Anterior cingulate cortex (tissue), 58 donors: Measurements from ENCODE around the gene ZNF821.
"Not testable (repeated sequence)": the region's sequence is repeated elsewhere in the genome, so short reads cannot be mapped to it uniquely, and the experiment has no call there.

Source experiments
- DNase-seq, 58 donors: peaks; one replicate each; lab custom pipeline; 2025; lab: John Stamatoyannopoulos, UW

The ZNF821 gene

DNA sequence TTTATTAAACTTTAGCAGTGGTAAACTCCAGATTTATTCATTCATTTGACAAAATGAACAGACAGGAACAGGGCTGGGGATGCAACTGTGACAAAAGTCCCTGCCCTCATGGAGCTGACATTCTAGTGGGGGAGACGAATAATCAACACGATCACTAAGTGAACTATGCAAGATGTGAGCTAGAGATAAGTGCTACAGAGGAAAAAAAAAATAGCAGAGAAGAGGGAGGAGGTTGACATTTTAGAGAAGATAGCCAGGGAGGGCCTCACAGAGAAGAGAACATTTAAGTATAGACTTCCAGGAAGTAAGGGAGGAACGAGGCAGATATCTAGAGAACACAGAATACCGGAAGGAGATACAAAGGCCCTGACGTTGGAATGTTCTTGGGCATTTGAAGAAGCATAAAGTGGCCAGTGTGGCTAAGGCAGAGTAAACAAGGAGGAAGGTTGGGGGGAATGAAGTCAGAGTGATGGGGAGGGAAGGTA is 57.4 kb downstream of the ZNF821 start:
- DNase-seq = no peak

DNA sequence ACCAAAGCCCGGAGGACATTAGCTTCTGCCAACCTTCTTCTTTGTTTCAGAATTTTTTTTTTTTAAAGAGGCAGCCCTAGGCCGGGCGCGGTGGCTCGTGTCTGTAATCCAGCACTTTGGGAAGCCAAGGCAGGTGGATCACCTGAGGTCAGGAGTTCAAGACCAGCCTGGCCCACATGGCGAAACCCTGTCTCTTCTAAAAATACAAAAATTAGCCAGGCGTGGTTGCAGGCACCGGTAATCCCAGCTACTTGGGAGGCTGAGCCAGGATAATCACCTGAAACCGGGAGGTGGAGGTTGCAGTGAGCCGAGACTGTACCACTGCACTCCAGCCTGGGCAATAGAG is 66.9 kb downstream of the ZNF821 start:
- not testable (repeated sequence) for DNase-seq

DNA sequence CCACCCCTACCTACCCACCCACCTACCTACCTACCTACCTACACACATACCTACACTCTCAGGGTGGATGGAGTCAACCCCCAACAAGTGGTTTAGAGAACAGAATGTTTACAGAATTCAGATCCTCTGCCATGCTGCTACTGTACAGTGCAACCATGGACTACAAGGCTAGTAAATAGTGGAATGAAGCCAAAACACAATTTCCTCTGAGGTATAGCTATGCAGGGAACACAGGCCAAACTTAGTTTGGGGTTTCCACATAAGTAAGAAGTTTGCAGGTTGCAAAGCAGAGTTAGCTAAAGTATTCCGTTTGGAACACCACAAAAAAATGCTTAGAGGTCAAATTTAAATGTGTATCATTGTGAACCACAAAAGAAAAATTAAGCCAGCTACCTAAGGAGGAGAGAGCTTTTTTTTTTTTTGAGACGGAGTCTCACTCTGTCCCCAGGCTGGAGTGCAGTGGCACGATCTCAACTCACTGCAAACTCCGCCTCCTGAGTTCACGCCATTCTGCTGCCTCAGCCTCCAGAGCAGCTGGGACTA is 72.7 kb downstream of the ZNF821 start:
- no peak for DNase-seq

DNA sequence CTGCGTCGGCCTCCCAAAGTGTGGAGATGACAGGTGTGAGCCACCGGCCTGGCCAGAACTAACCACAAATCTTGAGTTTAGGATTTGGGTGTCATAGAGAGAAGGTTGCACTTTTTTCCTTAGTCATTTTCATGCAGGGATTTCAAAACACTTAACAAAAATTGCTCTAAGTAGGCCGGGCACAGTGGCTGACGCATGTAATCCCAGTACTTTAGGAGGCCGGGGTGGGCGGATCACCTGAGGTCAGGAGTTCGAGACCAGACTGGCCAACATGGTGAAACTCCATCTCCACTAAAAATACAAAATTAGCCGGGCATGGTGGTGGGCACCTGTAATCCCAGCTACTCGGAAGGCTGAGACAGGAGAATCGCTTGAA is 73.8 kb downstream of the ZNF821 start:
- DNase-seq = not testable (repeated sequence)
